ENCODE data around the gene NUDT2.

- TF ChIP-seq POLR2A (IDR thresholded peaks at IDR 0.05) (no peak), CTCF (IDR thresholded peaks at IDR 0.05 in 8 of 11, conservative IDR thresholded peaks at IDR 0.05 in 3 of 11) (no peak)
These were observed 7.9 kb upstream of the NUDT2 start for GRCh38 chr9:34321451-34321850.
